Esophagus muscularis mucosa (tissue), 4 donors: ENCODE results near the gene FAM83F.

Source experiments
- EP300 ChIP-seq: sonication (generic); formaldehyde crosslinking; IDR thresholded peaks from one replicate; pipeline ENCODE4 v1.6.1; 2017; ENCODE audit warnings: antibody characterized with exemption
- POLR2AphosphoS5 ChIP-seq, 2 donors: sonication (generic); formaldehyde crosslinking; IDR thresholded peaks; one replicate each; pipeline ENCODE4 v1.6.1; 2017; ENCODE audit warnings: antibody characterized with exemption in 2 of 2
- TF ChIP-seq, protein P1 (sequence below), 3 experiments: fragments of 200-600 bp in 2 of 3; fragments of 450-650 bp in 1 of 3; sonication (generic) in 2 of 3; IDR thresholded peaks; one replicate each; pipeline ENCODE4 v1.5.1; 2017 to 2019; ENCODE audit warnings: antibody characterized with exemption in 3 of 3, mild to moderate bottlenecking in 2 of 3, moderate library complexity in 1 of 3

DNA sequence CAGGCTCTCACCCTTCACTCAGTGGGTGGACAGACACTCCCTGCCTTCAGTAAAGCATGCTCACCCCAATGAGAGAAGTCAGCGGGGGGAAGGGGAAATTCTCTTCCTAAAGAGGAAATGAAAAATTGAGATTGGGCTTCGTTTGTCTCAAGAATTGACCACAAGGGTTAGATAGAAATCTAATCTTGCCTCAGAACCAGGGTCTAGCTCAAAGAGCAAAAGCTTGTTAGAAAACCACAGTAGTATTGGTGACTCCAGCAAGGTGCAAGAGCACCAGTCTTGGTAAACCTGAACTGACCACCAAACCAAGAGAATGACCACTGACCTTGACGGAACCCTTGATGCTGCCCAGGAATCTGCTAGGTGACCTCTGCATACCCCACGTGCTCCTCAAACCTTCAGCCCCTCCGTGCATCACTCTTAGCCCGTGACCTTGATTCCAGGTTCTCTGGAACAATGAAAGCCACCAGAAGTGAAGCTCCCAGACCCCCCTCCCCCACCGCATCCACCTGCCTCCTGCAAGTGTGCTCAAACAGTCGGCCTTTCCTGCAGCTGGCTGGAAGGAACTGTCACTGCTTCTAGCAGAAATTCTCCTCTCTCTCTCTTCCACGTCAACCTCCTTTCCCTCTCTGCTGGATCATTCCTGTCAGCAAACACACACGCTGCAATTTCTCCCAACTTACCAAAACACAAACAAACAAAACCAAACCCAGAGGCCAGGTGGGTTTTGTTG is 37.7 kb upstream of the FAM83F start:
- TF ChIP-seq, protein P1, sequence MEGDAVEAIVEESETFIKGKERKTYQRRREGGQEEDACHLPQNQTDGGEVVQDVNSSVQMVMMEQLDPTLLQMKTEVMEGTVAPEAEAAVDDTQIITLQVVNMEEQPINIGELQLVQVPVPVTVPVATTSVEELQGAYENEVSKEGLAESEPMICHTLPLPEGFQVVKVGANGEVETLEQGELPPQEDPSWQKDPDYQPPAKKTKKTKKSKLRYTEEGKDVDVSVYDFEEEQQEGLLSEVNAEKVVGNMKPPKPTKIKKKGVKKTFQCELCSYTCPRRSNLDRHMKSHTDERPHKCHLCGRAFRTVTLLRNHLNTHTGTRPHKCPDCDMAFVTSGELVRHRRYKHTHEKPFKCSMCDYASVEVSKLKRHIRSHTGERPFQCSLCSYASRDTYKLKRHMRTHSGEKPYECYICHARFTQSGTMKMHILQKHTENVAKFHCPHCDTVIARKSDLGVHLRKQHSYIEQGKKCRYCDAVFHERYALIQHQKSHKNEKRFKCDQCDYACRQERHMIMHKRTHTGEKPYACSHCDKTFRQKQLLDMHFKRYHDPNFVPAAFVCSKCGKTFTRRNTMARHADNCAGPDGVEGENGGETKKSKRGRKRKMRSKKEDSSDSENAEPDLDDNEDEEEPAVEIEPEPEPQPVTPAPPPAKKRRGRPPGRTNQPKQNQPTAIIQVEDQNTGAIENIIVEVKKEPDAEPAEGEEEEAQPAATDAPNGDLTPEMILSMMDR (IDR thresholded peaks at IDR 0.05), result no peak
- TF ChIP-seq POLR2AphosphoS5 (IDR thresholded peaks at IDR 0.05) (no peak), EP300 (no peak)
